CD4-positive, alpha-beta T cell treated with Interleukin-4 for 4 hours (primary cell): ENCODE data around the gene GRIN1.

Experiments used
- DNase-seq: peaks from one replicate; pipeline ENCODE4 v3.0.0-alpha.2; 2020

Gene GRIN1

GRCh38 chr9:137138722-137139467, at the start of gene GRIN1:
GRIN1 (plus strand) TSS chr9:137139154; CDS start chr9:137139487, 333 bp downstream.
- peak; percentile 9 for DNase-seq

DNA sequence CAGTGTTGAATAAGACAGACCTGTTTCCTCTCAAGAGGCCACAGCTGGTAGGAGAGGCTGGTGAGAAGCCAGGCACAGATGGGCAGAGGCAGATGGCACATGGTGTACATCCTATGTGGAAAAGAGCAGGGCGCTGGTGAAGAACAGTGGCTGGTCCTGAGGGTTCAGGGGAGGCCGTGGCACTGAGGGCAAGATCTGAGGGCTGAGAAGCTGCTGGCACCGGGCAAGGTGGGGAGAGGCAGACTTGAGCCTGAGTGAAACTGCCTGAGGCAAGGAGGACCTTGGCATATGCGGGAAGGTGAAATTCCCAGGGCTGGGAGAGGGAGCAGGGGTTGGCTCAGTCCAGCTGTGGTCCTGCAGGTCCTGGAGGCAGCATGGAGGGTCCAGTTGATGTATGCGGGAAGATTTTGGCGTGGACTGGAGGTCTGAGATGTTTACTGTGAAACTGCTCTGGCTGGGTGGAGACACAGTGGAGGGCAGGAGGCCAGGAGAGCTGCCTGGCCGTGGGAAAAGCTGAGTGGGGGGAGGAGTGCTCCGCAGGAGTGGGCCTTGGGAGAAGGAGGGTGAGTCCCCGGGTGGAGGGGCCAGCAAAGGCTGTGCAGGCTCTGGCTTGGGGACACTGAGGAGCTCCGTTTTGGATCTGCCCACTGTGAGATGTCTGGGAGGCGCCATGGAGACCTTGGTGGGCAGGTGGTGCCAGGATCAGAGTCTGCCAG, 49.6 kb upstream of the GRIN1 start:
- no peak for DNase-seq

DNA sequence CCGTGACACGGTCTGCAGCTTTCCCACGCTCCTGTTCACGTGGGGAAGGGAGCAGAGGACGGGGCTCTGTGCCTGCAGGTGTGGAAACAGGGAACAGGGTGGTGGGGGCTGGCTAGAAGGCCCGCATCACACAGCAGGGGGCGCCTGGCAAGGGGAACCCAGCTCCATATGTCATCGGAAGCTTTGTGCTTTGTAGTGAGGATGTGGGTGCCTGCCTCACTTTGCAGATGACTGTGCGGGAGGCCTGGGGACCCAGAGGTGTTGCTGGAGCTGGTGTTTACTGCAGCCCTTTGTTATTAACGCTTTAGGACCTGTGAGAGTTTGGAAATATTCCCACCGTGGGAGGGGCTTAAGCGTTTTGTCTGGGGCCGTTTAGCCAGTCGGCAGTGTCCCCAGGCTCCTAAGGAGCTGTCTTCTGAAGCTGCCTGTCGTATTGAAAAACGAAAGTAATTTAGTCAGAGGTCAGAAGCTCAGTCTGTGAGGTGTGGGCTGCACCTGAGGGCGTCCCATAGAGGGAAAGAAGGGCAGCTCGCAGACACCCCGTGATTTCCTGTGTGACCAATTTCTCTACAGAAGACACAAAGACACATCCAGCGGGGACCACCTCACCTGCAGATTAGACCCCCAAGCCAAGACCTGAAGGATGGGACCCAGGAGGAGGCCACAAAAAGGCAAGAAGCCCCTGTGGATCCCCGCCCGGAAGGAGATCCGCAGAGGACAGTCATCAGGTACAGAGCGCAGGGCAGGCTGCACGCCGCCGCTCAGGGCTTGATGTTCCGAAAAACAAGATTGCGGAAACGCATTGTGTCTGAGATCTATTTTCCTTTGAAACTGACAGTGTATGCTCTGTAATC, 43.1 kb upstream of the GRIN1 start:
- DNase-seq, result peak; percentile 88

DNA sequence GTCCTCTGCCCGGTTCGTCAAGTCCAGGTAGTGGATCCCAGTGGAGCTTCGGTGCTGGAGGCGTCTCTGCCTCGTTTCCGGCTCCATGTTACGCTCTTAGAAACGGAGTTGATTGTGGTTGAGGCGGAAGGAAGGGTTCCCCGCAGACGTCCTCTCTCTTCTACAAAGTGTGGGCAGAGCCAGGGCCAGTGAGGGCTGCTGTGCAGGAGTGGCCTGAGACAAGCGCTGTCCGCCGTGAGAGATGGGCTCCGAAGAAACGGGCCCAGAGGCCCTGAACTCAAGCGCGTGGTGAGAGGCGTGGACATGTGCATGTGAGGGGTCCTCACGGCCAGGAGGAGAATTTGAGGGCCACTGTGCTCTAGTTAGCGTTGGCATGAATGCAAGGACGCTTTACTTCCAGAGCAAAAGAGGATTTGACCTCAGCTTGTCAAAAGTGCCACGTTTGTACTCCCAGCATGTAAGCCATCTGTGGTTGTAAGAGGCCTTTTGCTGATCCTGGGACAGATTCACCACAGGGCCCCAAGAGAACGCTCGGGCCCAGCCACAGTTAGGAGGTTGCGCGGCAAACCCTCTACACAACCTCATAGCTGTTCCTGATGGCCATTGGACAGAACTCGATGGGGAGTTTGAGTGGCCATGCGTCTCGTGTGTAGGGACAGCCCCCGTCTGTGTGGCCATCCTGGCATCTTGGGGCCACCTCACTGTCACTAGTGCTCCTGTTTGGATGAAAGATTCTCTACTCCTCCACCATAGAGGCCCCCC, 42.0 kb upstream of the GRIN1 start:
- DNase-seq, result no peak

DNA sequence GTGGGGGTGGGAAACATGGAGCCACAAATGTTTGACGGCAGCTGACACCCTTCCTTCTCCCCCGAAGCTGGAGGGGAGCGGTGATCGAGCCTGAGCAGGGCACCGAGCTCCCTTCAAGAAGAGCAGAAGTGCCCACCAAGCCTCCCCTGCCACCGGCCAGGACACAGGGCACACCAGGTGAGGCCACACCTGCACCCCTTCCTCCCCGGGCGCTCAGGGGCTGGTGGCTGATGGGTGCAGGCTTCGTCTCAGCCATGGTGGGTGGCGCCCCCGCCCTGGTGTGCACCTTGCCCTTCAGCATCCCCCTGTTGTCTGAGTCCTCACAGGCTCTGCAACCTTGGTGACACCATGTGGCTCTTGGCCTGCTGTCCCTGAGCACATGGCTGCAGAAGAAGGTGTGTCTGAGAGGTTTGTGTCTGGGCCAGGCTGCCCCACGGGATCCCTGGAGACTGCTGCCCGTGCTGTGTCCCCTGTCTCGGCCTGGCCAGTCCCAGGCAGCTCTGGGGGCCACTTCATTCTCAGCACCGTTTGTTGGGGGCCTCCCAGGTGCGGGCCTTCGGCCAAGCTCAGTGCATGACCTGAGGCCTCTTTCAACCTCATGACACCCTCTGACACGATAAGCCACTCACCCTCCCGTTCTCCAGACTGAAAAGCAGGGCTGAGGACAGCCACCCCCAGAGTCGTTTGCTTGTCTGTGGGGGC, 41.0 kb upstream of the GRIN1 start:
- DNase-seq, result no peak

DNA sequence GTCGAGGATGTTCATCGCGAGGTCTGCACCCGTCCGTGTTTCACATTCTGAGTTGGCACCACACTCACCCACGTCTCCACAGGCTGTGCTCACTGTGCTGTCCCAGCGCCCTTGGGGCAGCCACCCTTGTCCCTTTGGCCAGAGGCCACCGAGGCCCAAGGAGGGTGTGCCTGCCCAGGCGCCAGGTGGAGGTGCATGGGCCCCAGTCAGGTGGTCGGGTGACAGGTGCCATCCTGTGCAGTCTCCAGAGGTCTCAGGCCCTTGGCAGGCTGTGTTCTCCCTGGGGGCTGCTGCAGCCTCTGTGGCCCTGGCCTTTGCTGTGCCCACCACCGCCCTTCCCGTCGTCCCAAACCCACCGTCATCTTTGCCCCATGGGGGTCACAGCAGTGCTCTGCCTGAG, 39.7 kb upstream of the GRIN1 start:
- DNase-seq, result no peak

- DNase-seq, result no peak
These were observed 35.6 kb upstream of the GRIN1 start for GRCh38 chr9:137103206-137103999.

- DNase-seq, result no peak
These were observed 32.9 kb upstream of the GRIN1 start for GRCh38 chr9:137105814-137106661.

- no peak for DNase-seq
These were observed 32.2 kb upstream of the GRIN1 start for GRCh38 chr9:137106662-137107250.

DNA sequence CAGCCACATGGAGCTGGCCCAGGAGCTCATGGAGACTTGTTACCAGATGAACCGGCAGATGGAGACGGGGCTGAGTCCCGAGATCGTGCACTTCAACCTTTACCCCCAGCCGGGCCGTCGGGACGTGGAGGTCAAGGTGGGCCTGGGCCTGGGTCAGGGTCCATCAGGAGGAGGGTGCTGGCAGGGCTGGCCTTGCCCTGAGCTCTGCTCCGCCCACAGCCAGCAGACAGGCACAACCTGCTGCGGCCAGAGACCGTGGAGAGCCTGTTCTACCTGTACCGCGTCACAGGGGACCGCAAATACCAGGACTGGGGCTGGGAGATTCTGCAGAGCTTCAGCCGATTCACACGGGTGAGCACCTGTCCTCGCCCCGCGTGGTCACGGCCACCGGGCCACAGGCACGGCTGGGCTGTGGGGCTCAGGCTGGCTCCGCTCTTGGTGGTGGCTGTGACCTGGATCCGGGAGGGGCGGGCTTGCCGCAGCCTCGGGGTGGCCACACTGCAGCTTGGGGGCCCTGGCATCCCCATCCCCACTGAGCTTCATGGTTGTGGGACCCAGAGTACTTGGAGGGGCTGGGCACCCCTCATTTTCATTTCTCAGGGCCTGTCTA, 31.5 kb upstream of the GRIN1 start:
- DNase-seq, result no peak

- DNase-seq, result no peak
These were observed 31.0 kb upstream of the GRIN1 start for GRCh38 chr9:137107982-137108381.

DNA sequence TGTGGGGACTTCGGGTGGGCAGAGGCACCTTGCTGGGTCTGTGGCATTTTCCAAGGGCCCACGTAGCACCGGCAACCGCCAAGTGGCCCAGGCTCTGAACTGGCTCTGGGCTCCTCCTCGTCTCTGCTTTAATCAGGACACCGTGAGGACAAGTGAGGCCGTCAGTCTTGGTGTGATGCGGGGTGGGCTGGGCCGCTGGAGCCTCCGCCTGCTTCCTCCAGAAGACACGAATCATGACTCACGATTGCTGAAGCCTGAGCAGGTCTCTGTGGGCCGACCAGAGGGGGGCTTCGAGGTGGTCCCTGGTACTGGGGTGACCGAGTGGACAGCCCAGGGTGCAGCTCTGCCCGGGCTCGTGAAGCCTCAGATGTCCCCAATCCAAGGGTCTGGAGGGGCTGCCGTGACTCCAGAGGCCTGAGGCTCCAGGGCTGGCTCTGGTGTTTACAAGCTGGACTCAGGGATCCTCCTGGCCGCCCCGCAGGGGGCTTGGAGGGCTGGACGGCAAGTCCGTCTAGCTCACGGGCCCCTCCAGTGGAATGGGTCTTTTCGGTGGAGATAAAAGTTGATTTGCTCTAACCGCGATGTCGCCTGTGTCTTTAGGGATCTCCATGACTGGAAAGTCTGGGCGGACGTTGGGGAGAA, 30.2 kb upstream of the GRIN1 start:
- DNase-seq, result no peak

- DNase-seq, result no peak
These were observed 29.5 kb upstream of the GRIN1 start for GRCh38 chr9:137109250-137110146.

DNA sequence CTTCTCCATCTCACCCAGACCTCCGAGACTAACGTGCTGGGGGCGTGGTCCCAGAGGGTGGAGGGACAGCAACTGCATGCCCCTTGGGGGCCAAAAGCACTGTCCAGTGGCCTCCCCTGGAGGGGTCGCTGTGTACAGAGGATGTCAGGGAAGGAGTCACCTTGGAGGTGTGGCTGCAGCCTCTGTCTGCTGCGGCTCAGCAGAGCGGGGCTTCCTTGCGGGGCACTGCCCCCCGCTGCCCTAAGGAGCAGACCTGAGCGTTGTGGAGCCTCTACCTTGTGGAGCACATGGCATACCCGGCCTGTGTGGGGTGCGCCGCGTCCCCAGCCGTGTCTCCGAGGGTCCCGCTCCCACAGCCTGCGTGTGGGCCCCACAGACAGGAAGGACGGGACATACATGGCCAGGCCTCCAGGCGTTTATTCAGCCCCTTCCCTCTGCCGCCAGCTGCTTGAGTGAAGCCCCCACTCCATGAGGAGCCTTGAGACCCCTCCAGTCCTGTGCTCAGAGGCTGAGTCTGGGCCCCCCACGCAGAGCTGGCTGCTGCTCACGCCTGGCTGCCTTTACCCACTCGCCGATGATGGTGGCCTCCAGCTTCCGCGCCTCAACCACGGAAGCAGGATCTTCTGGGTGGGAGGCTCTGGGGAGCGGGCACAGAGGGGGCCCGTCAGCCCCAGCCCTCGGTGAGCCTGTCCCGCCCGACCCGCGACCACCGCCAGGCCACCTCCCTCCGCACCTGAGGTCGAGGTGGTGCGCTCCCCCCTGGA, 28.6 kb upstream of the GRIN1 start:
- DNase-seq, result no peak

GRCh38 chr9:137110911-137111787, 27.8 kb upstream of the GRIN1 start:
- DNase-seq, result no peak
